Measurements from ENCODE around the gene PTPRG. TPM values are rescaled to one million over a fixed set of nuclear protein-coding genes. Genes with fewer than 3 reads are reported as not detected.

The PTPRG gene
- total RNA-seq, 2 experiments from 2014 or later = 0.24 to 0.37 TPM

DNA sequence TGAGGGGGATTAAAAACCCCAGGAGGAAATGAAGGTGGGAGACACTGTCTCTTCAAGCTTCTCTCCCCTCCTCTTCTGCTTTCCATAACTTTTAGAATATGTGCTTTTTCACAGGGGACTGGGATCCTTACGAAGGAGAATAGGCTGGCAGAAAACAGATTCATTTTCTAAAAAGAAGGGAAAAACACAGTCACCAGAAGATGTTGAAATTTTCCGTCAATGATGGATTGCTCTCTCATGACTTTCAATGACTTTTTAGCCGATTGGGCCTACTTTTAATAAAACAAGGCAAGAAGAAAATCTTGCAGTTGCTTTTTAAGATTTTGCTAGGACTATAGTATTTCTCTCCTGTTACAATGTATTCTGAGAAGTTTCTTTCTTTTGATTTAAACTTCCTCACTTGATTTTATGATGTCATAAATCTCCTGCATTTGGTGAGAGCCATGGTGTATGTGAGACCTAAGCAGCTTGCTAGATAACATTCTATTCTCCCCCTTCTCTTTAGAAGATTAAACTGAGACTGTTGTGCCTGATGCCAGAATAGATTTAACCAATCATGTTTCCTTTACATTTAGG lies 570.7 kb downstream of the PTPRG start:
- H3K27ac Mint-ChIP-seq = no peak overlapping the region
- no peaks in the 10 kb centered on the region for H3K9me3 Mint-ChIP-seq

DNA sequence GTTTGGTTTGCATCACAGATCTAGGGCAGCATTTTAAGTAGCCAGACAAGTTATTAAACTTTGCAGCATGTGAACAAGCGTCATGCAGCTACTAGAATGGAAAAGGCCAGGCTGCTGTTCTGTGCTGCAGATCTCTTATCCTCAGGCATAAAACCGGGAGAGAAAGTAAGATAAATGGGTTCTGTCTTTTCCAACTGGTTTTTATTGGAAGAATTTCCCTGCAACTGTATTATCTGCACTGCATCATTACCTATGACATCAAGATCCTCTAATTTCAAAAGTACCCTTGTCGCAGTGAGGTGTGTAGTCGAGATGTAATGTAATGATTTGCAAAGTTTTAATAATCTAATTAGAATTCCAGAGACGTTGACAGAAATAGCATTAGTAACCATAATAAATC lies 571.6 kb downstream of the PTPRG start:
- CTCF ChIA-PET = no interaction called here
- H3K4me1 Mint-ChIP-seq (ENCODE audit: low read depth) = no peaks in the 10 kb centered on the region
- no peaks in the 10 kb centered on the region for H3K36me3 Mint-ChIP-seq (ENCODE audit: low read depth)
- intact Hi-C loops (cut with micrococcal nuclease) = no loop called here
- peaks cover 22% of the 10 kb centered on the region for H3K27me3 Mint-ChIP-seq (ENCODE audit: low read depth)
- H3K9me3 Mint-ChIP-seq = no peaks in the 10 kb centered on the region
- no peak overlapping the region for H3K27ac Mint-ChIP-seq
- H3K4me3 Mint-ChIP-seq = no peak overlapping the region
- no peak for DNase-seq

More for the DNA sequence above, 570.7 kb downstream of the PTPRG start:
- CTCF ChIA-PET = interaction anchor here (1.1 kb wide), 2 partner anchors 23 to 55 kb away, joined by 3 read pairs; no protein-coding TSS in a partner anchor
- Mint-ChIP-seq H3K27me3 (ENCODE audit: low read depth) (peaks cover 18% of the 10 kb centered on the region), H3K4me1 (ENCODE audit: low read depth) (no peaks in the 10 kb centered on the region), H3K4me3 (no peak overlapping the region), H3K36me3 (ENCODE audit: low read depth) (no peaks in the 10 kb centered on the region)
- DNase-seq = no peak
- intact Hi-C loops (cut with micrococcal nuclease) = no loop called here

DNA sequence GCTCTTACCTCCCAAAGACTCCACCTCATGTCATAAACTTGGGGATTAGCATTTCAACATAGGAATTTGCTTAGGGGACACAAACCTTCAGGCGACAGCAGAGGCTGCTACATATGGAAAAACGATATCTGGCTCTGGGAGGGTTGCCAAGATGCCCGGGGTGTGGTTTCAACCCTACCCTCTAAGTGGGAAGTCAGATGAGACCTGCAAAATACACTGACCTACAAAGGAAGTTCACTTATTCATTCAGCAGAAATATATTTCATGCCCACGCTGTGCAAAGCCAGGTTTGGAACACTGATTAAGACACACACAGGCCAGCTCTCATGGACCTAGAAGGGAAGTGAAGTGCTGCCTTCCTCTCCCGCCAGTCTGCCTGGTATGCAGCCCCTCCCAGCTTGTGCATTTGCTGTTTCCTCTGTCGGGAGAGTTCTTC lies 572.7 kb downstream of the PTPRG start:
- CTCF ChIA-PET = no interaction called here
- Mint-ChIP-seq H3K4me1 (ENCODE audit: low read depth) (no peaks in the 10 kb centered on the region), H3K27ac (no peak overlapping the region), H3K27me3 (ENCODE audit: low read depth) (peaks cover 22% of the 10 kb centered on the region), H3K4me3 (no peak overlapping the region), H3K9me3 (no peaks in the 10 kb centered on the region), H3K36me3 (ENCODE audit: low read depth) (no peaks in the 10 kb centered on the region)
- DNase-seq = no peak
- intact Hi-C loops (cut with micrococcal nuclease) = no loop called here

DNA sequence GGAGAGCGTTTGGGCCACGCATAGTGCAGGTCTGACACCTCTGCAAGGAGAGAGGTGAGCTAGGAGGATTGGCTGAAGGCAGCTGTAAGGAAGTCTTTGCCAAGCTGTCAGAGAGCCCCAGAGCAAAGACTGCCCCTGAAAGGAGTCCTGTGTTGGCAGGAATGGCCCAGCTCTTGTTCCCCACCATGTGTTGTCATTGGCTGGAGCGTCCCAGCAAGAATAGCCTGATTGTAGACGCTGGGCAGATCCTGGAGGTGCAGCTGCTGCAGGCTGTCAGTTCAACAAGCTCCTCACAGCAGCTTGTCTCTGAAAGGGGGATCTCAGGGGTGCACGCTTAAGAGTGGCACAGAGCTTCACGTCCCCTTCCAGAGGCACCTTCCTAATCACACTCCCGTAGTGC lies 574.4 kb downstream of the PTPRG start:
- Mint-ChIP-seq H3K27me3 (ENCODE audit: low read depth) (peaks cover 23% of the 10 kb centered on the region), H3K9me3 (no peaks in the 10 kb centered on the region), H3K27ac (no peak overlapping the region), H3K36me3 (ENCODE audit: low read depth) (no peaks in the 10 kb centered on the region), H3K4me3 (no peak overlapping the region), H3K4me1 (ENCODE audit: low read depth) (no peaks in the 10 kb centered on the region)
- CTCF ChIA-PET = interaction anchor here (0.6 kb wide), 1 partner anchor 358 kb away, joined by 3 read pairs; no protein-coding TSS in a partner anchor
- intact Hi-C loops (cut with micrococcal nuclease) = no loop called here
- DNase-seq = no peak

DNA sequence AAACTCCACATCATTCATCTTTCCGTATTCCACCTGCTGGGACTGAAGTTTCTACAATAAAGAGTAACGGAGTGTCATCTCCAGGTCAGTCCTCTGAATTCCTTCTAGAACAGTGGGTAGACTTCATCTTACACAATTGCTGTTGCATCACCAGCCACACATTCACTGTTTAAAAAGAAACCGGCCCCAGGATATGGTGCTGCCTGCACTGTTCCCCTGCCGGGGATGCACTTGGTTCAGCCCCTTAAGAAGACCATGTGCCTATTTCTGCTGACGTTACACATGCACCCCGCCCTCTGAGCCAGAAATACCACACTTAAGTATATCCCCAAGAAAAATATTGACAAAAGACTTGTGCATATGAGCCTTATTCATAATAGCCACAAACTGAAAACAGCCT lies 578.6 kb downstream of the PTPRG start:
- CTCF ChIA-PET = no interaction called here
- Mint-ChIP-seq H3K9me3 (no peaks in the 10 kb centered on the region), H3K27me3 (ENCODE audit: low read depth) (peaks cover 12% of the 10 kb centered on the region), H3K27ac (no peak overlapping the region), H3K36me3 (ENCODE audit: low read depth) (no peaks in the 10 kb centered on the region), H3K4me1 (ENCODE audit: low read depth) (no peaks in the 10 kb centered on the region), H3K4me3 (no peak overlapping the region)
- intact Hi-C loops (cut with micrococcal nuclease) = no loop called here
- DNase-seq = no peak

DNA sequence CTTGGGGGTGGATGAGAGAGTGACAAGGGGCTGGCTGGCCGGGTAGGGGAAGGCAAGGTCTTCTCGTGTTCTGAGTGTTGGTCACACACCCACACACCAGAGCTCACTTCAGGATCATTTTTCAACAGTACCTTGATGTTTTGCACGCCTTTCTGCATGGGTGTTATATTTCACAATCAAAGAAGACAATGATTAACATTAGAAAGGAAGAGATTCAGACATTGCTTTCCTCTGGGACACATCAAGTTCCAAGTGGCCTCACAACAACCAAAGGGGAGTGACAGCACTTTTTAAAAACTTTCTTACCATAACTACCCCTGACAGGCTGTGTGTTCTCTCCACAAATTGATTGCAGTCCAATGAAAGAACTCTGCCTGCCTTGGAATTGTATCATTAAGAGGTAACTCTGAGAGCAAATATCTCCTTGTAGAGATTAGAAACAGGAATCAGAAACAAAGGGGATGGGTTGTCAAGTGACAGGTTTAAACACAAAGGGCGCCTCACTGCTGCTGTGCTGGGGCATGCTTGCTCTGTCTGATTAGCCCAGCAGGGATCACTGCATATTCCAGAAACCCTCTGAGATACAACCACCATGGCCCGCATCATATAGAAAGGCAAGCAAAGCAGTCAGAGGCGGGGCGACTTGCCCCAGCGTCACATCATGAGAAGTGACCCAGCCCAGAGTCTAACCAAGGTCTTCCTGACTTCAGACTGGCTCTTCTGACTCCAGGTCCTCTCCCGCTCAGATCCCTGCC lies 581.1 kb downstream of the PTPRG start:
- DNase-seq = no peak
- Mint-ChIP-seq H3K9me3 (no peaks in the 10 kb centered on the region), H3K4me1 (ENCODE audit: low read depth) (no peaks in the 10 kb centered on the region), H3K36me3 (ENCODE audit: low read depth) (no peaks in the 10 kb centered on the region), H3K27me3 (ENCODE audit: low read depth) (peaks cover 5% of the 10 kb centered on the region), H3K27ac (no peak overlapping the region), H3K4me3 (no peak overlapping the region)
- intact Hi-C loops (cut with micrococcal nuclease) = no loop called here
- CTCF ChIA-PET = interaction anchor here (0.7 kb wide), 1 partner anchor 45 kb away, joined by 3 read pairs; no protein-coding TSS in a partner anchor

DNA sequence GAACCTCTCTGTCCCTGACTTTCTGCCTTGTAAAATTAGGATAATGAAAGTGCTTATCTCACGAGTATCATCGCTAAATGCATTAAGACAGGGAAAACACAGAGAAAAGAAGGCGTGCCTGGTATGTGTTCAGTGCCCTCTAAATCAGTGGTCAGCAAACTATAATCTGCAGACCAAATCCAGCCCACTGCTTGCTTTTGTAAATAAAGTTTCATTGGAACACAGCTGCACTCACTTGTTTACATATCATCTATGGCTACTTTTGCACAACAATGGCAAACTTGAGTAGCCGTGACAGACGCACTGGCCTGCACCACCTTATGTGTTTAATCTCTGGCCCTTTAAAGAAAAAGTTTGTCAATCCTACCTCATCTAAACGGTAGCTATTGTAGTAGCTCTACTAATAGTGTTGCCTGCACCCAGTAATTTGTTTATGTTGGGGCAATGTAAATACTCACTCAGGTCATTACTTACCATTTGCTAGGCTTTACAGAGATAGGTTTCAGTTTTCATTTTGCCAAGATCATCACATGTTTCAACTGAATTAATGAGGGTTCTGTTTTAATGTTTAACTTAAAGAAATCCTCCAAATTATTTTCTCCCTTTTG lies 582.6 kb downstream of the PTPRG start:
- H3K36me3 Mint-ChIP-seq (ENCODE audit: low read depth) = no peaks in the 10 kb centered on the region
- no peak overlapping the region for H3K27ac Mint-ChIP-seq
- H3K4me3 Mint-ChIP-seq = no peak overlapping the region
- DNase-seq = no peak
- H3K27me3 Mint-ChIP-seq (ENCODE audit: low read depth) = peaks cover 6% of the 10 kb centered on the region
- H3K9me3 Mint-ChIP-seq = no peaks in the 10 kb centered on the region
- CTCF ChIA-PET = no interaction called here
- H3K4me1 Mint-ChIP-seq (ENCODE audit: low read depth) = no peaks in the 10 kb centered on the region
- intact Hi-C loops (cut with micrococcal nuclease) = no loop called here

DNA sequence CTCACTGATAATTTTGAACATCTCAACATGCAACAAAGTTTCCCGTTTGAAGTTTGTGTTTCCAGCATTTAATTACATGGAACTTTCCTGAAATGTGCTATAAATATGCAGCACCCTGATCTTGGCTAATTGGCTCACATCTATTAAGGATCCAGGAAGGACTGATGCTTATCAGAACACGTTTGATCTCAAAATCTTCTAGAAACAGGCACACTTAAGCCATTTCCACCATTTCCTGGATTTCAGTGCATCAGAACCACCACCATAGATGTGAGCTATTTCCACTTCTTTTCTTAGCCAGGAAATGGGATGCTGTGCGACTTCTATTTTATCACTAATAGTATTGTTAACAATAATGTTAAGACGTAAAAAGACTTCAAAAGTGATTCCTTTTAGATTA lies 583.1 kb downstream of the PTPRG start:
- CTCF ChIA-PET = no interaction called here
- no peaks in the 10 kb centered on the region for H3K36me3 Mint-ChIP-seq (ENCODE audit: low read depth)
- H3K4me3 Mint-ChIP-seq = no peak overlapping the region
- H3K27me3 Mint-ChIP-seq (ENCODE audit: low read depth) = peaks cover 6% of the 10 kb centered on the region
- no peaks in the 10 kb centered on the region for H3K4me1 Mint-ChIP-seq (ENCODE audit: low read depth)
- intact Hi-C loops (cut with micrococcal nuclease) = no loop called here
- H3K27ac Mint-ChIP-seq = no peak overlapping the region
- no peaks in the 10 kb centered on the region for H3K9me3 Mint-ChIP-seq
- no peak for DNase-seq

DNA sequence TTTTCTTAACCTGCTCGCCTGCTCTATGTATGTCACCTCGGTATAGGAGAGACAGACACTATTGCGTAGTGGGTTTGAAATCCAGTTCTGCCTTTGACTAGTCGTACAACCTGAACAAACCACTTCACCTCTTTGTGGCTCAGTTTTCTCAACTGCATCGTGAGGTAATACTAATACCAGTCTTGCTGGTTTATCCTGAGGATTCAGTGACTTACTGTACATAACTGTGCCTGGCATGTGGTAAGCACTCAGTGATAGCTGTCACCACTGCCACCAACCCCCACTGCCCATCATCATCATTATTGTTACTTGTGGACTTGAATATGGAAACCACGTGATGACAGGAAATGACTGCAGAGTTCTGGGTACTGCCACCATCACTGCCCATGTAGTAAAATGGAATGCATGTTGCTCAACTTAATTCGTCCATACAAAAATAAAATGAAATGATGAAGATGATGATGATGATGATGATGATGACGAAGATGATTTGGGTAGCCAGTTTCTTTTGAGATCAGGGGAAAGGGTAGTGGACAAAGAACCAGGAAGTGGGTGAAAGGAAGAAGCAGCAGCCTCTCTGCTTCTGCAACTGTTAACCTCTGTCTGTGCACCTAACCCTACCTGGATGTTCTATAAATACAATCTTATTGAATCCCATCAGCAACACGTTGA lies 583.9 kb downstream of the PTPRG start:
- Mint-ChIP-seq H3K27me3 (ENCODE audit: low read depth) (peaks cover 5% of the 10 kb centered on the region), H3K4me3 (no peak overlapping the region), H3K36me3 (ENCODE audit: low read depth) (no peaks in the 10 kb centered on the region), H3K9me3 (no peaks in the 10 kb centered on the region), H3K4me1 (ENCODE audit: low read depth) (no peaks in the 10 kb centered on the region), H3K27ac (no peak overlapping the region)
- no peak for DNase-seq
- intact Hi-C loops (cut with micrococcal nuclease) = no loop called here
- CTCF ChIA-PET = no interaction called here

DNA sequence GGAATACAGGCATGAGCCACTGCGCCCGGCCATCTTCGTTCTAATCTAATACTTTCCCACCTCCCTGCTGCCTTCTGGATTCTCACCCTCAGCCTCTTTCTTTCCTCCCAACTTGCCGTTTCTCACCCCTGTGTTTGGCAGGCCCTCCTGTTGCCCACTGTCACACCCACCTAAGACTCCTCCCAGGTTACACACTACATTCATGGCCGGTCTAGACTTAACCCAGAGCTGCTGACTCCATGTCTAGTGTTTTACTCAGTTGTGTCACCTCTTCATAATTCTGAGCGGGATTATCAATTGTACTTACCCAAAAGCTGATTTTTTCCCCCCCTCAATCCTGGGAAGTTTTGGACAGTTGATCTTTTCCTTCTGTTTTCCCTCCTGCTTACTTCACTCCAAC lies 588.2 kb downstream of the PTPRG start:
- H3K9me3 Mint-ChIP-seq = no peaks in the 10 kb centered on the region
- H3K36me3 Mint-ChIP-seq (ENCODE audit: low read depth) = no peaks in the 10 kb centered on the region
- H3K4me1 Mint-ChIP-seq (ENCODE audit: low read depth) = no peaks in the 10 kb centered on the region
- H3K4me3 Mint-ChIP-seq = no peak overlapping the region
- no peak overlapping the region for H3K27ac Mint-ChIP-seq
- CTCF ChIA-PET = no interaction called here
- intact Hi-C loops (cut with micrococcal nuclease) = no loop called here
- DNase-seq = no peak
- peaks cover 5% of the 10 kb centered on the region for H3K27me3 Mint-ChIP-seq (ENCODE audit: low read depth)

DNA sequence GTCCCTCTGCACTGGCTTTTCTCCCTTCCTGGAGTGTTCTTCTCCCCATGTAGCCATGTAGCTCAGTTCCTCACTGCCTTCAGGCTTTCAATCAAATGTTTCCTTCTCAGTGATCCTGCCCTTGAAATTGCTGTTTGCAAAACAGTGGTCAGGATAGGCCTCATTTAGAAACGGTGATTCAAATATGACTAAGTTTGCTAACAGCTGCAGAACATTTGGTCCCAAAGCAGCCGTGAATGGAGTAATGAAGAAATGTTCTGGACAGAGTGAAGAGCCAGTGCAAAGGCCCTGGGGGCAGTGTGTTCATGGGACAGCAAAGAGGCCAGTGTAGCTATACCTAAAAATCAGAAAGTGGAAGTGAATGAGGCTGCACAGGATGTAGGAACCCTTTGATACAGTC lies 588.6 kb downstream of the PTPRG start:
- no peak overlapping the region for H3K4me3 Mint-ChIP-seq
- no peaks in the 10 kb centered on the region for H3K4me1 Mint-ChIP-seq (ENCODE audit: low read depth)
- CTCF ChIA-PET = no interaction called here
- H3K27ac Mint-ChIP-seq = no peak overlapping the region
- H3K36me3 Mint-ChIP-seq (ENCODE audit: low read depth) = no peaks in the 10 kb centered on the region
- no peaks in the 10 kb centered on the region for H3K9me3 Mint-ChIP-seq
- H3K27me3 Mint-ChIP-seq (ENCODE audit: low read depth) = peaks cover 5% of the 10 kb centered on the region
- DNase-seq = no peak
- intact Hi-C loops (cut with micrococcal nuclease) = no loop called here

DNA sequence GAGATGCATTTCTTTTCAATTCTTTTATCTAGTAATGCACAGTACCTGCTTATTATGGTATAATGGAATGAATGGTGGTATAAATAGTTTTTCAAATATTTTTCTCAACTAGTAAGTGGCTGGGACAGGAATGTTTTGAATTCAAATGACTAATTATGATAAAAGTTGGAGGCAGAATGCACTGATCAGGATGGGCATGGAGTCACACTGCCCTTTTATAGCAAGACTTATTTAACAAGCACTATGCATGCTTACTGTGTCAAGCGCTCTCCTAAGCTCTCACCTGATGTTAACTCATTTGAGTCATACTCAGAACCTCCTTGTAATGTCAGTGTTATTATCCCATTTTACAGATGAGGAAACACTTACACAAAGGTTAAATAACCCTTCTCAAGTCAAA lies 590.2 kb downstream of the PTPRG start:
- no peaks in the 10 kb centered on the region for H3K4me1 Mint-ChIP-seq (ENCODE audit: low read depth)
- H3K27me3 Mint-ChIP-seq (ENCODE audit: low read depth) = peaks cover 5% of the 10 kb centered on the region
- no peak overlapping the region for H3K4me3 Mint-ChIP-seq
- DNase-seq = no peak
- no peaks in the 10 kb centered on the region for H3K9me3 Mint-ChIP-seq
- H3K27ac Mint-ChIP-seq = no peak overlapping the region
- intact Hi-C loops (cut with micrococcal nuclease) = no loop called here
- CTCF ChIA-PET = interaction anchor here (0.6 kb wide), 1 partner anchor 337 kb away, joined by 6 read pairs; no protein-coding TSS in a partner anchor
- H3K36me3 Mint-ChIP-seq (ENCODE audit: low read depth) = no peaks in the 10 kb centered on the region
